Ramos (cell line): ENCODE measurements around the gene PTPRK.

Experiments
- in situ Hi-C: fragments of 300-500 bp; cut with MboI; formaldehyde crosslinking; loops from one replicate; pipeline ENCODE4 v1.14.3; 2022; ENCODE audit warnings: low sequenced_read_pairs; ENCODE audit not compliant: unreplicated experiment

Gene PTPRK

DNA sequence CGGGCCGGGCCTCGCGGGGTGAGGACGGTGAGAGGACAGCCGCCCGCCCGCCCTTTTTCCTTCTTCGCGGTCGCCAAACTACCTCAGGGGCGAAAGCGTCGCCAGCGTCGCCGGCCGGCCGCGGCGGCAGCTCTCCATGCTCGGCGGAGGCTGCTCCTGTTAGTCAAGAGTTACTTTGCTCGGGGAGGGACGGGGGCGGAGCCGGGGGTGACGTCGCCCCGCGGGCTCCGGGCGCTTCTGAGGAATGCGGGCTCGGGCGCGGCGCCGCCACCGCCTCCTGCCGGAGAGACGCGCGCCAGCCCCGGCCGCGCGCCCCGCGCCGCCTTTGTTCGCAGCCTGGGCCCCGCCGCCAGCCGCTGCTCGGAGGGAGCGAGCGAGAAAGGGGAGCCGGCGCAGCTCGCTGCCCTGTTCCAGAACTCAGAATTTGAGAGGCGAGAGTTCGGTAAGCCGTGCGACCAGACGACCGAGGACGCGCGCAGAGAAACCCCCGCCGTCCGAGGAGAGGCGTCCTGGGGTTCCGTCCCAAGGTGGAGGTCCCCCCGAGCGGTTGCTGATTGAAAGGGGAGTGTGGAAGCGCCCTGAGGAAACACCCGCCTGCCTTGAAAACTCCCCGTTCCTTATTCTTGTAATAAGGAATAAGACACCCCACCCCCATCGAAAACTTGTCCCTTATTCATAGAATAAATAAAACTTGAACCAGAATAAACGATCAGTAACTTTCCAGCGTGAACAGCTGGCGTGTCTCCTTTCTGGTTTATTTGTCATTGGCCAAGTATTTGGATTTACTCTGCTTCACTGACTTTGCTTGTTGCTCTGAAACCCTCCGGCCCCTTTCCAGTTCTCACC lies at the start of gene PTPRK:
Gene PTPRK (minus strand): TSS at position 164 of the 846 bp plus-strand sequence. CDS start 241 bp downstream, outside the sequence.
- in situ Hi-C loops = no loop called here

DNA sequence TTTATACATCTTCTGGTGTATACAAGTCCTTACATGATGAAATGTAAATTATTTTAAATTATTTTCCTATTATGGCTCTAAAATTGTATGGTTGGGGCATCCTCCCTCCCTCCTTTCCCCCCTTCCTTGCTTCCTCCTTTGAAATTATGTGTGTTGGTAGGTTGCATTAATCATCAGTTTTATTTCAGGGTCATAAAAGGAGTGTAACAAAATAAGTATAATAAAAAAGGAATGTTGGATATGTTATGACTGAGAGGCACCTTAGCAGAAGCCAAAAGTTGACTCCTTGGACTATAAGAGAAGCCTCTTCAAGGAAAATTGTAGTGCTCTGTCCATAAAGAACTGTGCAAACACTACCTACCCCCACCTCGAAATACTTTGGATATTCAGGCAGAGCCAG lies 46.6 kb upstream of the PTPRK start:
- in situ Hi-C loops = no loop called here

DNA sequence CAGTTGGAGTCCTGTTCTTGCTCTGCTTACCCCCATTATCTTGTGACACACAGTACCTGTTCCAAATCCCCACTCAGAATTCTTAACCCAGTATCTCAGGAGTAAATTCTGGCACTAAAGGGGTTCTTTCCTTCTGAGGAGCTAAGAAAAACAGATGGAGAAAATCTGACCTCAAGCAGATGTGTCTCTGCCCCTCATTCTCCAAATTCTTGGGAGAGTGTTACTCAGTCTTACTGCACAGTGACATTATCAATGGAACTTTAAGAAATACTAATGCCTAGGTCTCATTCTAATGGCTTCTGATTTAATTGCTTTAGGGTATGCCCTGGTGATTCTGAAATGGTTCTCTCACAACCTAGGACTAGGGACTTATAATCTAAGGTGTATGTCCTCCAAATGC lies 40.6 kb upstream of the PTPRK start:
- in situ Hi-C loops = no loop called here

DNA sequence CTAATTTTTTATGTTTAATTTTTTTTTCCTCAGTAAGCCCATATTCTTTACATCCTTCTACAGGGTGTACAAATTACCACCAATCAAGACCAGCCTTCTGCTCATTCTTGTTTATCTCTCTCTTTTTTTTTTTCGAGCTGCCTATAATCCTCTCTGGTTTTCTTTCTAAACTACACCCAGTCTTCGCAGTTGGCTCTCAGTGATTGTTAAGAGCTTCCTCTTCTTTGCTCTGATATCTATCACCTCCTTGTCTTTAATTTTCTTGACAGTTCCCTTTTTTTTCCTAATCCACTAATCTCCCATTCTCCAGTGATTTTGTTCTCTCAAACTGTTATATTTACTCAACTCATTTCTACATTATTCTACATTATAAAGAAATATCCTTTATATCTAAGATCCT lies 38.5 kb upstream of the PTPRK start:
- in situ Hi-C loops = no loop called here

DNA sequence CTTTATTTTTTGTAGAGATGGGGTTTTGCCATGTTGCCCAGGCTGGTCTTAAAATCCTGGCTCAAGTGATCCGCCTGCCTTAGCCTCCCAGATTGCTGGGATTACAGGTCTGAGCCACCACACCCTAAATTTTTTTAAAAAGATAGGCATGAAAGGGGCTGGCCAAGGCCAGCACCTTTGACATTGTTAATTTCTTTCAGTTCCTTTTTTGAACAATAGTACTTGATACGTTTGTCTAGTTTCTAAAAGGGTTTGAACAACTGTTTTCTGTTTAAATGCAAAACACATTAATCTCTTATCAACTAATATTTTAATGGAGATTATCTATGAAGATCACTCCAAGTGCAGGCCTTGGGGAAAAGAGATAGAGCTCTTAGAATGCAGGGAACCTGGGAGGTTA lies 37.6 kb upstream of the PTPRK start:
- in situ Hi-C loops = no loop called here

DNA sequence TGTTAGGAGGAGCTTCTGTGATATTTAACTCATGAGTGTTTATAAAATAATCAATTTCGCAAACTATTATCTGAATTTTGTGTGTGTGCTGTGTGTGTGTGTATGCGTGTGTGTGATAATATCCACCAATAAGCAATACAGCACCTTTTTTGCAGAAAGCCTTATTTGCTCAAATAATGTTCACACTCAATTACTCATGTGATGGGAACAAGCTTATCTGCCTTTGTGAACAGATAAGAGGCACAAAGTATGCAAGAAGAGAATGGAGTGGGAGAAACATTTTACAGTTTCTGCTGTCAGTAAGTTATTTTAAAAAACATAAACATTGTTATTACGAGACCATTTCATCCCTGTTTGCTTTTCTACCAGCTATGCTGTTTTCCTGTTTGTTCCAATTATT lies 36.7 kb upstream of the PTPRK start:
- in situ Hi-C loops = no loop called here

DNA sequence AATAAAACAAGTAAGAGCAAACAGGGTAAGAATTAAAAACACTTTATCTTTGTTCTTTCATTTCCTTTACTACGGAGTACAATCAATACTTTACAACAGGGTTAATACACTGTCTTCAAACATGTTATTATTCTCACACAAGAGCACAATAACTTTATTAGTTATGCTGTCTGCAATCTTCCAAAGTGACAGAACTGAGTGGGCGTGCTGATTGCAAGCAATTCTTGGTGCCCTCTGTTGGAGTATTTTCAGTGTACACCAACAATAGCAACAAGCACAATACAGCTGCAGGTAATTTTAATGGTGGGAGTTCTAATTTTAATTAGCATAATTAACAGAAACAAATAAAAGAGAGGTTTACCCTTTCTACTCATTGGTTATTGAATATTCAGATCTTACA lies 33.9 kb upstream of the PTPRK start:
- in situ Hi-C loops = no loop called here

DNA sequence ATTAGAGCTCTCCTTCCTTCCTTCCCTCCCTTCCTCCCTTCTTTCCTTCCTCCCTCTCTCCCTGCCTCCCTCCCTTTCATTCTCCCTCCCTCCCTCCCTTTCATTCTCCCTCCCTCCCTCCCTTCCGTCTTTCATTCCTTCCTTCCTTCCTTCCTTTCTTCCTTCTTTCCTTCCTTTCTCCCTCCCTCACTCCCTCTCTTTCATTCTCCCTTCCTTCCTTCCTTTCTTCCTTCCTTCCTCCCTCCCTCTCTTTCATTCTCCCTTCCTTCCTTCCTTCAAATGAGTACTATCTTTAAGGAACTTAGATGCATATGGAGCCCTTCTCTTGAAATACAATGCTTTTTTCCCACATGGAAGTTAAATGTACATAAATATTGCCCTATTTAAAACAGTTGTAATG lies 20.9 kb upstream of the PTPRK start:
- in situ Hi-C loops = no loop called here

DNA sequence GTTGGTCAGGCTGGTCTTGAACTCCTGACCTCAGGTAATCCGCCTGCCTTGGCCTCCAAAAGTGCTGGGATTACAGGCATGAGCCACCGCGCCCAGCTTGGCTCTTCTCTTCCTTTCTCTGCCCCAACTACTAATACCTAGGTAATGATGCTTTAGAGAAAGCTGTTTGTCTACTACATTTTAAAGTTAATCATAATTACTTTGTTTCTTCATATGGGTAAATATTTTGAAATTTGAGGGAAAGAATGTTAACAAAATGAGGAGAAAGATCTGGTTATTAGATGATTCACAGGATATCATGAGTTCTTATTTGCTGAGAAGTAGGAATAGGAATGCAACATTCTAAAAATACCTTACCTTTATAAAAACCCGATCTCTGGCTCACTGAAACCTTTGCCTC lies 18.4 kb upstream of the PTPRK start:
- in situ Hi-C loops = no loop called here

DNA sequence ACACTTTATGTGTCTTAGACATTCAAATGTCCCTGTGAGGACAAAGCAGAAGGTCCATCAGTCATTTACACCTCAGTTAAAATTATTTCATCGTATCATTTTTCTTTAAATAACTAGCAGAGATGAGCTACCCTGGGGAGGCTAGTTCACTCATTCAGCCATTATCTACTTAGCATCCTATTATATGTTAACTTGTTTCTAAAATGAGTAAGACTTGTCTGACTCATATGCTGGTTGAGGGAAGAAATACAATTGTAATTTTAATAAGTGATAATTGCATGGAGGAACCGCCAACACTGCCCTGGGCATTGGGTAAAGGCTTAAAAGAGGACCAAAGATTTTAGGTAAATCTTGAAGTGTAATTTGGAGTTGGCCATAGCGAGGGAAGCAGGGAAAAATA lies 12.4 kb upstream of the PTPRK start:
- in situ Hi-C loops = no loop called here

DNA sequence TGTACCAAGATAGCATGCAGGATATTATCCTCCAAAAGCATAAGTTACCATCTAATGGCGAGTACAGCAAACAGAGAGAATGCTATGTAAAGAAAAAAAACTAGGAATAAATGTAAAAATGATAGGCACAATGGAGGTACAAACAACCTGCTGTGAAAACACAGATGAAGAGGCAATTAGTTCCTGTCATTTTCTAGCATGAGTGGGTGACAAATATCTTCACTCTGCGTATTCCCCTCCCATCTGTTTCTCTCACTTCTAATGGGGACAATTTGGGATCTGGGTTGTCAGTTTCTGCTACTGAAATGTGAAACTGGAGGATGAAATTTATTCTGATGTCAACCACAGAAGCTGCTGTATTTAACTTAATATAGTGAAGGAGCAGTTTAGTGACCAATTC lies 11.7 kb upstream of the PTPRK start:
- in situ Hi-C loops = no loop called here

DNA sequence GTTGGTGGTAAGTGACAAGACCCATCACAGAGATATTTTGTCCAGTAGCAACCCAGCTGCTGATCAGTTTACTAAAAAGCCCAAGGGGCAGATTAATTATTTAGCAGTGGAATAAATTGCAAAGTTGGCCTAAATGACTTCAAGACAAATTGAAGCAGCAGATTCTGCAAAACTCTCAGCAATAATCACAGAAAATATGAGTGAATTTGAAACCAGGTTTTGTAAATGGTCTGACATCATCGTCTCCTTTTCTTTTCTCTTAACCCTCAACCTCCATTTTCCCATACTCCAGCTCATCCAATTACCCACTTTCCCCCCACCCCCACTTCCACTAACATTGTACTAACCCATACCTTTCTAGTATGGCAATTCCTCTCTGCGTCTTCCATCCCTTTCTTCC lies 11.3 kb upstream of the PTPRK start:
- in situ Hi-C loops = no loop called here

DNA sequence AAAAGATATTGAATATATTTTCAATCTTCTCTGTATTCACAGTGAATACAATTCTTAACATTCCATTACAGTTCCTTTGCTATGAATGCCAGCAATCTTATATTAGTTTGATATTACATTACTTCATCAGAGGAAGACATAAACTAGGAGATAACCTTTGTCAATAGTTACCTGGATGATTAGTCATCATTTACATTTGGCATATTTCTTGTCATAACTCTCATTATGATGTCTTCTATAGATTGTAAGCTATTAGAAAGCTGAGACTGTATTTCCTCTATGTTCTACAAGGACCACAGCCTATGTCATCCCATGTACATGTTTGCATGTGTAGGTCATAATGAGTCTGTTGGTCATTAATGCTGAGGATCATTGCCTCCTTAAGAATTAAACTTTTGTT lies 7.8 kb upstream of the PTPRK start:
- in situ Hi-C loops = no loop called here

DNA sequence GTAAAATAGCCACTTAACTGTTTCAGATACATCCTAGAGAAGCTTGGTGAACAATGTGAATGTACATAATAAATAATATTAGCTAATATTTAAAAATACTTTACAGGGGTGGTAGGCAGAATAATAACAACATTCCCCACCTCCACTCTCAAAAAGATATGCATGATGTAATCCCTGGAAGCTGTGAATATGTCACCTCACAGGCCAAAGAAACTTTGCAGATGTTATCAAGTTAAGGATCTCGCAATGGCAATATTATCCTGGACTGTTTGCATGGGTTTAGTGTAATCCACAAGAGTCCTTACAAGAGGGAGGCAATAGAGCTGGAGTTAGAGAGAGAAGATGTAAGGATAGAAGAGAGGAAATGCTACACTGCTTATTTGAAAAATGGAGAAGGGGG lies 7.0 kb upstream of the PTPRK start:
- in situ Hi-C loops = no loop called here

DNA sequence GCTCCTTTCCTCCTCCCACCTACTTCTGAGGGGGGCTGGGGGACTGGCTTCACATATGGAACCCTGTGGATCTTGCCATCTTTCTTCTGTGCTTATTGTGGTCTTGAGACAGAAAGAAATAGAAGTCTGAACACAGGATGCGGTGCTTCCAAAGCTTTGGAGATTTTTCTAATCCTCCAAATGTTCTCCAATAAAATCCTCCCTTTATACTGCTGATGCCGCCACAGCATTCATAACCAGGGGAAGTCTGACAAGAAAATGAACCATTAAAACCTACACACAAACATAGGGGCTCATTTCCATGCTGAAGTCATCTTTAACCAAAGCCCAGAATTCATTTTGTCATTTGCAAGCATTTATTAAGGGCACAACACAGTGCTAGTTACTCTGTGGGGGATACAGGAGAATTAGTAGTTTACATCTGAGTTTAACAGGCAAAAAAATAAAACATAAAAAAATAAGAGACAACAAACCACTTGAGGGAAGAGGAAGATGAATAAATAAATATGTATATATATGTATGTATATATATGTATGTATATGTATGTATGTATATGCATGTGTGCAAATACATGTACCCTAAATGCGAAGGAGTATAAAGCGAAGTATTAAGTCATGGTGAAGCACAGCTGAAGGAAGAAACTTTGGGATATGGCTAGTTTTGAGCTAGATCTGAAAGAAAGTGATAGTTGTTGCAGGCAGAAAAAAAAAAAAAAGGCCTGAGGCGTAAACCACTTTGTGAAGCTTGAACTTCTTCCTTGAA lies 5.9 kb upstream of the PTPRK start:
- in situ Hi-C loops = no loop called here

DNA sequence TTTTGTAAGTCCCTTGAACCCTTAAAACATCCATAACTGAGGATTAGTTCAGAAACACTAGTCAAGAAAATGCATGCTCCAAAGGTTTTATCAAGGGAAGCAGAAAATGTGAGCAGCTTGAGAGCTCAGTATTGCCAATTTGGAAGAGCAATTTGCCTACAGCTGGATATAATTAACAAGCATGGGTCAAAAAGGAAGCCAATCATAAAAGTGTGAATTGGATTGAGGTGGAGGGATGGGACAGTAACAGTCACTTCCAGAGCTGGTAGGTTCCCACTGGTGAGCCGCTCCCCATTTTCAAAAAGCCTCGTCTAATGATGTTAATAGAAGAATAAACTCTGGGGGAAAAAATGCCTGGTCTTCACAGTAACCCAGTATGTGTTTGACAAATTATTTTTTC lies 5.0 kb upstream of the PTPRK start:
- in situ Hi-C loops = no loop called here

DNA sequence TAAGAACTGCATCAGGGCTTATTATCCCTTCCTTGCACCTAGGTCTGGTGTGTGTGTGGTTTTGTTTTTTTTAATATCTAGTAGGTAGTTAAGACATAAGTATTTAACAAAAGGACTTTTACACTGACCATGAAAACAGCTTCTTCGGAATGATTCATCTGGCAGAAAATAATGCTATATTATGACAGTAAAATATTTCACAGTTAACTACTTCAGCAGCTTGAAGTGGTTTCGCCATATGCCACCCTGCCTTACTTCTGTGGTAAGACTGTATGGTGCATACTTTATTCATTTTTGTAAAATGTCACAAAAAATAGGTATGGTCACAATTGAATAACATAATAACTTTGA lies 858 bp upstream of the PTPRK start:
- in situ Hi-C loops = no loop called here

DNA sequence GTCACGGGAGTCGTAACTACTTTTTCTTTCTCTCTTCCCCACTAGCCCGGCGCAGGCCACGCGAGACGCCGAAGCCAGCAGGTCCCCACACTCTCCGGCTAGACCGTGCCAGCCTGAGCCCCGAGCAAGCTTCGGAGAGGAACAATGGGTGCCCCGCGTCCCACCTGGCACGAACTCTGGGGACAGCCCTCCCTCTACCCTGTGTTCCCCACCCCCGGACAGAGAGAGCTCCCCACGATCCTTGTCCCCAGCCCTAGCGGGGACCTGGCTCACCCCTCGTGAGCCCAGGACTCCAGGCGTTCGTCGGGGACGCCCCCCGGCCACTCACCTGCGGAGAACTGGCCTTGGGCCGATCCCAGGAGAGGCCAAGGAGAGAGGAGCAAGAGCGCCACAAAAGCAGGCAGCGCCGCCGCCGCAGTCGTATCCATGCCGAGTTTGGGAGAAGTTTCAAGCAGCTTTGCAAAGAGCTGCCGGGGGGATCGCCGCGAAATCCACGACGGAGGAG lies 416 bp downstream of the PTPRK start:
- in situ Hi-C loops = no loop called here

DNA sequence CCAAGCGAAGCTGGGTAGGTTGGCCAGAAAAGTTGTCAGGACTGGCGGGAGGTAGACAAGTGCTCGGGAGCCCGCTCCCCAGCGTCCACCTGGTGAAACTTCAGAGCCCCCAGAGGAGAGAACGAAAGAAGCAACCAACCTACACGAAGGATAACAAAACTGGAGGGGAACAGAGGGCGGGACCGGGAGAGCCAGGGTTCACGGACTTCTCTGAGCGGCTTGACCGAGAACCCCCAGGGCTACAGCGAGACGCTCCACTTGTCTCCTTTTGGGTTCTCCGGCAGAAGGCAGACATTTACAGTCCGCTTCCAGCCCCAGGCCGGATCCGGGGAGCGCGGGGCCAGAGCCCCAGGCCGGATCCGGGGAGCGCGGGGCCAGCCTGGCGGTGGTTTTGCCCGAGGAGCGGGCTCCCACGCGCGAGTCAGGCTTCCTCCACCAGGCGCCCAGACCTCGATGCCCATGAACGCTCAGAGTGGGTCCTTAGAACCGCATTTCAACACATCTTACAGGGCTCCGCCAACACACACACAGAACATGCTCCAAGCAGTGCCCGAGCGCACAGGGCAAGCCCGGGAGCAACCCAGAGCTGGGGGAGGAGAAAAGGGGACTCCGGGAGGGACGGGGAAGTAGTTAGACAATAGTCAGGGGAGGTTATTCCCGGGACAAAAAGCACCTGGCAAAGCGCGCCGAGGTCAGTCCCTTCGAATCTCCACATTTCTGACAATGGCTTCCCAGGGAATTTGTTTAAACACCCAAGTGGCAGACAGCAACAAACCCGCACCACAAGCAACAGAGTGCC lies 1.1 kb downstream of the PTPRK start:
- in situ Hi-C loops = no loop called here

DNA sequence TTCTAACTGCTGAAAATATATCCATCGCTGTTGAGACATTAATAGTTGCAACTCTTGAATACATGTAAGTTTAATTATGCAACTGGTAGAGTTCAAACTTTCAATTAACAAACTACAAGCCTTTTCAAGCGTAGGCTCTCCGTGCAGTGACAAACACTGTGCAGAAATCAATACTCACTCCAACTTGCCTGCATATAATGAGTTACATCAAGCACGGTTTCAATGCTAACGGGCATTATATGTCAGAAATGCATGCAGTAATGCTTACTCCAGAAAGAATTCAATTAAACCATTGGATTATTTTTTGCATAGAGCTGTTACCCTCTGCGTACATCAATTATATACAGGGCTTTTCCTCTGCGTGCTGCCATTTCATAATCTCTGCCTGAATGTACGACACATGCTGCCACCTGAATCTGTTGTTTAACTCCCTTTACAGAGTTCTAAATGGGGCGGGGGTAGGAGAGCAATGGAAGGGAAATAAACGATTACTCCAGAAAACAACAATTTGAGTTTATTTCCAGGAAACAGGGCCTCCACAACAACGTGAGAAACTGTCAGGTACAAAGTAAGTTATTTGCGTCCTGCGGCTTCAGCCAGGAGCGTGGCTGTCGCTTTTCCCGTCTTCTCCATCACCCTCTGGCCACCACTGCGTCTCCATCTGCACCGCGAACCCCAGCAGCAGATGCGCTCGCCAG lies 1.8 kb downstream of the PTPRK start:
- in situ Hi-C loops = no loop called here
